Right hindlimb (tissue), 1 donor: ENCODE data around the gene OR1J2.
A peak's percentile ranks its signal among the peaks of the same experiment; 100 is the strongest.
"Not testable (repeated sequence)": the region's sequence is repeated elsewhere in the genome, so short reads cannot be mapped to it uniquely, and the experiment has no call there.

Experiments
- DNase-seq: peaks from one replicate; pipeline ENCODE4 v3.0.0-alpha.2; 2018

Gene OR1J2, protein sequence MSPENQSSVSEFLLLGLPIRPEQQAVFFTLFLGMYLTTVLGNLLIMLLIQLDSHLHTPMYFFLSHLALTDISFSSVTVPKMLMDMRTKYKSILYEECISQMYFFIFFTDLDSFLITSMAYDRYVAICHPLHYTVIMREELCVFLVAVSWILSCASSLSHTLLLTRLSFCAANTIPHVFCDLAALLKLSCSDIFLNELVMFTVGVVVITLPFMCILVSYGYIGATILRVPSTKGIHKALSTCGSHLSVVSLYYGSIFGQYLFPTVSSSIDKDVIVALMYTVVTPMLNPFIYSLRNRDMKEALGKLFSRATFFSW

DNA sequence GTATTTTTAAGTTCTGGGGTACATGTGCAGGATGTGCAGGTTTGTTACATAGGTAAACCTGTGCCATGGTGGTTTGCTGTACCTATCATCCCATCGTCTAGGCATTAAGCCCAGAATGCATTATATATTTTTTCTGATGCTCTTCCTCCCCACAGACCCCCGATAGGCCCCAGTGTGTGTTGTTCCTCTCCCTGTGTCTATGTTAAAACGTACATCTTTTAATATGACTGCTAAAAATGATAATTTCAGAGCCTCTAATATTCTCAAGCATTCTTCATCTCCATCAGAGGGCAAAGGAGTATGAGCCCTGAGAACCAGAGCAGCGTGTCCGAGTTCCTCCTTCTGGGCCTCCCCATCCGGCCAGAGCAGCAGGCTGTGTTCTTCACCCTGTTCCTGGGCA, at the start of gene OR1J2:
TSS of gene OR1J2 (plus strand) at position 301 of the 400 bp plus-strand sequence. CDS start at position 301, 0 bp downstream.
- no peak for DNase-seq

DNA sequence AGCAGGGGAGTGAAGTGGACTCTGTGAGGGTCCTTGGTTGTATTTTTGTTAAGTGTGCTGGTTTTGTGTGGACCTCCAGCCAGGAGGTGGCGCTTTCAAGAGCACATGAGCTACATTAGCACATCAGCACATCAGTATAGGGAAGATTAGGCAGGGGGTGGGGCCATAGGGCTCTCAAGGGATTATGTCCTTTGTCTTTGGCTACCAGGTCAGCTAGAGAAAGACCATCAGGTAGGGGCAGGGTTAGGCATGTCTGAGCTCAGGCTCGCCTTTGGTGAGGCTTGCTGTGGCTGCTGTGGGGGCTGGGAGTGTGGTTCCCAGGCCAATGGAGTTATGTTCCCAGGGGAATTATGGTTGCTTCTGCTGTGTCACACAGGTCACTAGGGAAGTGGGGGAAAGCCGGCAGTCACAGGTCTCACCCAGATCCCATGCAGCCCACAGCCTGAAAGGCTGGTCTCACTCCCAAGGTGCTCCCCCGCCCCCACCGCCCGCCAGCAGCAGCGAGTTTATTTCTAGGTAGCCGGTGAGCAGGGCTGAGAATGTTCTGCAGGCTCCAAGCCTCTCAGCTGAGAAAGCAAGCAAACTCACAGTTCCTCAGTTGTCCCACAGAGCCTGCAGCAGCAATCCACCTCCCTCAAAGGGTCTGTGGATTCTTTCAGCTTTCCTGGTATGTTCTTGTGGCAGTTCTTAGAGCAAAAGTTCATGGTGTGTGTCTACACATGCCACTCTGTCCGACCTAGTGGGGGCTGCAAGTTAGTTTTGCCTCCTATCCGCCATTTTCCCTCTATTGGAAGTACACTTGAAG, 46.6 kb upstream of the OR1J2 start:
- DNase-seq: no peak

DNA sequence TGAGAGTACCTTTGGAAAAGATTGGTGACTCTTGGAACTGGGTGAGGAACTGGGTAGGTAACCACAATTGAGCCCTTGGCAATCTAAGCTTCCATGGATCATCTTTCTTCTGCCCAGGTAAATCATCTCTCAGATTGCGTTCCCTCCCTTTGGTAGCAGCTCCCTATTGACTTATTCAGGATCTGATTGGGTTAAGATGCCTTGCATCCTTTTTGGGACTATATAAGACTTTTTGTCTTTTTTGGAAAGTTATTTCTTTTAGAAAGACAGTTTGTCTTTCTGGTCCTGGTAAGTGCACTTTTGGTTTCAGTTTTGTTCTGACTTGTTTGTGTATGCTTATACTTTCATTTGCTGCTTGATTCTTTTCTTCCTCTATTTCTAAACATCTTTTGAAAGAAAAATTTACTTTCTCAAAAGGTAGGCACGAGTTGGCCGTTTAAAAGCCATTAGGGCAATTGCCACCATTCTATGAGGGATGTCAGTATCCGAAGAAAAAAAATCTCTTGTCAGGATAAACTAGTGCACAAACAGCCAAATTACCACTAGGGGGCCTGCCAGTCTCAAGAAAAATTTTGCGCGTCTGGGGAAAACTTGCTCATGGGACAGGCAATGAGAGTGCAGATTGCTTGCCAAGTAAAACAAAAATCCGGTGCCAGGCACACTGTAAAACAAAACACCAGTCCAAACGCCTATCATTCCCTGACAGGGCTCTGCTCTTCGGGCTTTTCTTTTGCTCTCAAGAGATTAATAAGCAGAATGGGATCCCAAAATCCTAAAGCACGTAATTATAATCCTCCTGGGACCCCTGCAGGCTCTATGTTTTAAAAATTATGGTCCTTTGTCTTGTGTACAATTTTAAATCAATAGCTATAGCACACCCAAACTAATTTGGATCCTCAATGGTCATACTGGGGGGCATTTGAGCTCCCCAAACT, 45.7 kb upstream of the OR1J2 start:
- DNase-seq: peak; percentile 64

- no peak for DNase-seq
These were observed 44.1 kb upstream of the OR1J2 start for GRCh38 chr9:122466456-122466855.

DNA sequence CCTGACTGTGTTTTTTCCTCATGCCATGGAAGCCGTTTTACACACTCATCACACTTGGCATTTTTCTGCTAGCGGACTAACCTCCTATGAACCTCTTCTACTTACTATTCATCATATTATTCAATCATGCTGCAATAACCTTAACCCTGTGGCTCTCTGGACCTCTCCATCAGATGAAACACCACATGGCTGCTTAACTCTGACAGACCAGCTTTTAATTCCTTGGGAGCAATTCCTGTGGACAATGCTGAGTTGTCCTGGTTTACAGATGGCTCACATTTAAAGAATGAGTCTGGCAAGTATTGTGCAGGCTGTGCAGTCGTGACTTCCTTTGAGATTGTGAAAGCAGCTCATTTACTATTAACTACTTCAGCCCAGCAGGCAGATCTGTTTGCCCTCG, 41.9 kb upstream of the OR1J2 start:
- DNase-seq: no peak

- DNase-seq: no peak
These were observed 36.0 kb upstream of the OR1J2 start for GRCh38 chr9:122474561-122474960.

GRCh38 chr9:122475717-122476116, 34.9 kb upstream of the OR1J2 start:
- no peak for DNase-seq

GRCh38 chr9:122477346-122477745, 33.3 kb upstream of the OR1J2 start:
- DNase-seq: no peak

GRCh38 chr9:122477826-122478225, 32.8 kb upstream of the OR1J2 start, which contains the start of gene OR1J1:
TSS of gene OR1J1 (minus strand) at chr9:122477926. CDS start at chr9:122477926, 0 bp downstream.
- no peak for DNase-seq

GRCh38 chr9:122479062-122479461, 31.5 kb upstream of the OR1J2 start:
- DNase-seq: no peak

DNA sequence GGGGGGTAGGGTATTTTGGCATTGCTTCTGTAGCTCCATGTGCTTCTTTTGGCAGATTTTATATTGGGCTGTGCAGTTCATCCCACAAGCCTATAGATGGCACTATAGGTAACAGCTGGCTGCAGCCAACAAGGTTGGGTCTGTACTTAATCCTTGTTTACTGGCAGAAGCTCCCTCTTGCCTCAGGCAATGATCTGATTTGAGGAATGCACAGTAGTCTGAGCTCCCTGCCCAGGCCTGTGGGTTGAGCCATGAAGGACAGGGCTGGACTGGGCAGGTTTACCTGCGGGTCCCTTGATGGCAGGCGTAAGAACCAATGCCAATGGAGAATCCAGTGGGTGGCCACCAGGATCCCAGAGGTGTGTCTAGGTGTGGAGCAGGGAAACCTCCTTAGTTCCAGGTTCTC, 11.7 kb upstream of the OR1J2 start:
- DNase-seq: no peak

DNA sequence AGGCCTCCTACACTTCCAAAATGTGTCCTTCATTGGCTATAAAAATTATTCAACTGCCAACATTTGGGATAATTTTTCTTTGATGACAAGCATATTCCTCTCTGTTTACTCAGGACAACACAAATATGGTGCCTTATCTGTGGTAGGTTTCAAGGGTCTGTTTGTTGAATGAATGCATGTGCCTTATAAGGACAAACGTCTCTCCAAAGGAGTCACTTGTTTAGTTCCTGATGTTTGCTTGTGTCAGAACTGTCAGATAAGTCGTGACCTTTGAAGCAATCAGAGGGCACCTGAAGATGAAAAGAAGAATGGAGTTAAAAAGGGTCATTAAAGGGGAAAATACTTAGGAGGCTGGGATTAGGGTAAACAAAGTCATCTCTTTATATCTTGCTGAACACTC, 3.6 kb upstream of the OR1J2 start:
- no peak for DNase-seq

GRCh38 chr9:122518226-122518625, 7.6 kb downstream of the OR1J2 start:
- DNase-seq: no peak

- DNase-seq: no peak
These were observed 8.2 kb downstream of the OR1J2 start, which contains the start of gene OR1J4 for GRCh38 chr9:122518841-122519240. TSS of gene OR1J4 (plus strand) at chr9:122519141. CDS start at chr9:122519141, 0 bp downstream.

DNA sequence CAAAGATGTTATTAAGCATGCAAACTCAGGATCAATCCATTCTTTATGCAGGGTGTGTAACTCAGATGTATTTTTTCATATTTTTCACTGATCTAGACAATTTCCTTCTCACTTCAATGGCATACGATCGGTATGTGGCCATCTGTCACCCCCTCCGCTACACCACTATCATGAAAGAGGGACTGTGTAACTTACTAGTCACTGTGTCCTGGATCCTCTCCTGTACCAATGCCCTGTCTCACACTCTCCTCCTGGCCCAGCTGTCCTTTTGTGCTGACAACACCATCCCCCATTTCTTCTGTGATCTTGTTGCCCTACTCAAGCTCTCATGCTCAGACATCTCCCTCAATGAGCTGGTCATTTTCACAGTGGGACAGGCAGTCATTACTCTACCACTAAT, 8.8 kb downstream of the OR1J2 start:
- no peak for DNase-seq

DNA sequence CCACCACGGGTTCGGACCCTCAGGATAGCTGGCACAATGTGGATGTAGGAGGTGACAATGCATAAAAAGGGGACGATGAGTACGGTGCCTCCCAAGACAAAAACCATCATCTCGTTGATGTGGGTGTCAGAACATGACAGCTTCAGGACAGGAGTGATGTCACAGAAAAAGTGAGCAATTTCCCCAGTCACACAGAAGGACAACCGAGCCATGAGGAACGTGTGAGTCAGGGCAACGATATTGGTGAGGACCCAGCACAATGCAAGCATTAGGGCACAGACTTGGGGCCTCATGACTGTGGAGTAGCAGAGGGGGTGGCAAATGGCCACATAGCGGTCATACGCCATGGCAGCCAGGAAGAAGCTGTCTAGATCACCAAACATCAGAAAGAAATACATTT, 16.0 kb downstream of the OR1J2 start:
- DNase-seq: no peak

DNA sequence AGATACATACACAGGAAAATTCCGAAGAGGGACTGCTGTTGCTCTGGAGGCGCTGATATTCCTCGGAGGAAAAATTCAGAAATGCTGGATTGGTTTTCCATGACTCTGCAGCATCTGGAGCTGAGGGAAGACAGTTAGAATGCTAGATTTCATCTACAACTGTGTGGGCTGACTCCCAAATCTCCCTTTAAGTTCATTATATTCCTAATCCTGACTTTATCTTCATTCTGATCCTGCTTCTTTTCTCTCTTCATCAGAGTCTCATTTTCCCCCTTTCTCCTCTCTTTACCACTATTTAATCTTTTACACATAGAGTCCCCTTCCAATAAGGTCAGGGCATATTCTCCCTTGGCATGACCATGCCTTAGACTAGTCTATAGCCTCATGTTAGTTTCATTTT, 16.6 kb downstream of the OR1J2 start, which contains the start of gene OR1N1:
TSS of gene OR1N1 (minus strand) at position 101 of the 400 bp plus-strand sequence. CDS start at position 101, 0 bp downstream.
- DNase-seq: no peak

- not testable (repeated sequence) for DNase-seq
These were observed 20.6 kb downstream of the OR1J2 start for GRCh38 chr9:122531157-122531556.

- DNase-seq: no peak
These were observed 25.5 kb downstream of the OR1J2 start for GRCh38 chr9:122536134-122536533.

GRCh38 chr9:122537066-122537465, 26.5 kb downstream of the OR1J2 start:
- DNase-seq: not testable (repeated sequence)

GRCh38 chr9:122538757-122539156, 28.2 kb downstream of the OR1J2 start:
- no peak for DNase-seq

DNA sequence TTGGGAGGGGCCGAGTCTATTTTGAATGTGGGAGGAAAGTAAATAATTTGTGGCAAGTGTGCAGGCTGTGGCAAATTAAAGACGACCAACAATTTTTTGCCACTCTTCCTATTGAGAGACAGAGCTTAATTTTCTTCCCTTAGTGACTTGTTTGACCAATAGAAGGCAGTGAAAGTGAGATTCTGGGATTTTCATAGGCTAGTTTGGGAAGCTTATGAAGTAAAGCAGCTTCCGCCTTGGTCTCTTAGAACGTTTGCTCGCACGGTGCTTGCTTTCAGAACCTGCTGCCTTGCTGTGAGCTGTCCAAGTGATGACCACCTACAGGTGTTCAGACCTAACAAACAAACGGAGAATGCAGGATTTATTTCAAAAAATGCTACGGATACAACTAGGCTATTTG, 35.6 kb downstream of the OR1J2 start:
- DNase-seq: no peak

GRCh38 chr9:122551371-122551770, 40.8 kb downstream of the OR1J2 start:
- DNase-seq: no peak
